Measurements from ENCODE around the gene TFG.

TFG gene

GRCh38 chr3:100744671-100745070 is 35.4 kb downstream of the TFG start:
- Histone ChIP-seq H3K27ac (ENCODE audit: low read depth, low read length) (no peak overlapping the region), H3K79me2 (ENCODE audit: control insufficient read depth, low read length) (no peaks in the 10 kb centered on the region), H3K4me3 (ENCODE audit: low read length) (no peak overlapping the region), H3K27me3 (ENCODE audit: control insufficient read depth, low read length) (no peaks in the 10 kb centered on the region), H3K36me3 (ENCODE audit: control insufficient read depth, low read length) (peaks cover 79% of the 10 kb centered on the region), H3K9me2 (replicated peaks; ENCODE audit: control insufficient read depth, low read length) (no peaks in the 10 kb centered on the region), H3K9me3 (ENCODE audit: control insufficient read depth, insufficient read depth, low read length) (no peaks in the 10 kb centered on the region), H3K4me1 (ENCODE audit: control insufficient read depth, low read length) (no peaks in the 10 kb centered on the region), H3K4me2 (ENCODE audit: low read length) (no peak overlapping the region), H4K20me1 (ENCODE audit: control insufficient read depth, insufficient read depth, low read depth, low read length) (no peaks in the 10 kb centered on the region), H3F3A (ENCODE audit: control insufficient read depth, insufficient read depth) (no peaks in the 10 kb centered on the region)
- TF ChIP-seq CTCF (IDR thresholded peaks at IDR 0.05; ENCODE audit: low read depth, low read length, poor library complexity, severe bottlenecking) (no peak), EZH2phosphoT487 (IDR thresholded peaks at IDR 0.05; ENCODE audit: borderline replicate concordance, low read length) (no peak)

GRCh38 chr3:100745617-100746016 is 36.3 kb downstream of the TFG start:
- Histone ChIP-seq H3F3A (ENCODE audit: control insufficient read depth, insufficient read depth) (no peaks in the 10 kb centered on the region), H3K4me1 (ENCODE audit: control insufficient read depth, low read length) (no peaks in the 10 kb centered on the region), H3K4me2 (ENCODE audit: low read length) (no peak overlapping the region), H3K27me3 (ENCODE audit: control insufficient read depth, low read length) (no peaks in the 10 kb centered on the region), H3K9me2 (replicated peaks; ENCODE audit: control insufficient read depth, low read length) (no peaks in the 10 kb centered on the region), H3K9me3 (ENCODE audit: control insufficient read depth, insufficient read depth, low read length) (no peaks in the 10 kb centered on the region), H3K36me3 (ENCODE audit: control insufficient read depth, low read length) (peaks cover 75% of the 10 kb centered on the region), H3K4me3 (ENCODE audit: low read length) (no peak overlapping the region), H4K20me1 (ENCODE audit: control insufficient read depth, insufficient read depth, low read depth, low read length) (no peaks in the 10 kb centered on the region), H3K79me2 (ENCODE audit: control insufficient read depth, low read length) (no peaks in the 10 kb centered on the region), H3K27ac (ENCODE audit: low read depth, low read length) (no peak overlapping the region)
- TF ChIP-seq CTCF (IDR thresholded peaks at IDR 0.05; ENCODE audit: low read depth, low read length, poor library complexity, severe bottlenecking), result no peak
- TF ChIP-seq EZH2phosphoT487 (IDR thresholded peaks at IDR 0.05; ENCODE audit: borderline replicate concordance, low read length), result no peak

- H3K36me3 ChIP-seq (ENCODE audit: control insufficient read depth, low read length), result peaks cover 76% of the 10 kb centered on the region
- H3K9me3 ChIP-seq (ENCODE audit: control insufficient read depth, insufficient read depth, low read length), result no peaks in the 10 kb centered on the region
- H3K27ac ChIP-seq (ENCODE audit: low read depth, low read length), result no peak overlapping the region
Observed at GRCh38 chr3:100746092-100746491, 36.8 kb downstream of the TFG start.

More at GRCh38 chr3:100746092-100746491, 36.8 kb downstream of the TFG start:
- H3K4me2 ChIP-seq (ENCODE audit: low read length), result no peak overlapping the region
- no peaks in the 10 kb centered on the region for H3K79me2 ChIP-seq (ENCODE audit: control insufficient read depth, low read length)
- TF ChIP-seq EZH2phosphoT487 (IDR thresholded peaks at IDR 0.05; ENCODE audit: borderline replicate concordance, low read length) (no peak), CTCF (IDR thresholded peaks at IDR 0.05; ENCODE audit: low read depth, low read length, poor library complexity, severe bottlenecking) (no peak)
- H3F3A ChIP-seq (ENCODE audit: control insufficient read depth, insufficient read depth), result no peaks in the 10 kb centered on the region
- no peak overlapping the region for H3K4me3 ChIP-seq (ENCODE audit: low read length)
- H3K9me2 ChIP-seq (replicated peaks; ENCODE audit: control insufficient read depth, low read length), result no peaks in the 10 kb centered on the region
- H4K20me1 ChIP-seq (ENCODE audit: control insufficient read depth, insufficient read depth, low read depth, low read length), result no peaks in the 10 kb centered on the region
- no peaks in the 10 kb centered on the region for H3K27me3 ChIP-seq (ENCODE audit: control insufficient read depth, low read length)
- H3K4me1 ChIP-seq (ENCODE audit: control insufficient read depth, low read length), result no peaks in the 10 kb centered on the region

Data from DOHH2 (cell line).